Measurements from ENCODE around the gene POLA2.

Gene POLA2

DNA sequence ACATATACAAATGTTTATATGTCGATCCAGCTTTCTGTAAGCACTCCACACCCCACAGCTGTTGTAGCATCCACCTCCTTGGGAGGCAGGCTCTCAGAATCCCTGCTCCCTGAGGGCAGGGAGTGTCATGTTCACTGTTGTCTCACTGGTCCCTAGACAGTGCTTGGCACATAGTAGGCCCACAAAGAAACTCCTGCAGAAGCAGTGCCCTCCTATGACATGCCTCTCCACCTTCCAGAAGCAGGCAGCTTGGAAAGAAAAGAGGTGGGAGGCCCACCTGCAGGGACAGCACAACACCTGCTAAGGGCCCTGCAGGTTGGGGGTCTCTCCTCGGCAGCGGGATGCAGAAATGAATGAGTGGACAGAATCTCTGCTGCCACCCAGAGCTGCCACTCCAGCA is 41.8 kb downstream of the POLA2 start:
- no peak for TF ChIP-seq ZFX (IDR thresholded peaks at IDR 0.05; ENCODE audit: borderline replicate concordance)
- no peak for TF ChIP-seq CTCF (IDR thresholded peaks at IDR 0.05)
- no peak overlapping the region for H3K27ac ChIP-seq

- no peak for TF ChIP-seq CTCF (IDR thresholded peaks at IDR 0.05)
- no peak for TF ChIP-seq ZFX (IDR thresholded peaks at IDR 0.05; ENCODE audit: borderline replicate concordance)
Observed at GRCh38 chr11:65304110-65304509, 42.3 kb downstream of the POLA2 start.

GRCh38 chr11:65304613-65305012 is 42.9 kb downstream of the POLA2 start:
- no peak overlapping the region for H3K27ac ChIP-seq
- TF ChIP-seq ZFX (IDR thresholded peaks at IDR 0.05; ENCODE audit: borderline replicate concordance) (no peak), CTCF (IDR thresholded peaks at IDR 0.05) (no peak)

More at GRCh38 chr11:65304110-65304509, 42.3 kb downstream of the POLA2 start:
- H3K27ac ChIP-seq: no peak overlapping the region

DNA sequence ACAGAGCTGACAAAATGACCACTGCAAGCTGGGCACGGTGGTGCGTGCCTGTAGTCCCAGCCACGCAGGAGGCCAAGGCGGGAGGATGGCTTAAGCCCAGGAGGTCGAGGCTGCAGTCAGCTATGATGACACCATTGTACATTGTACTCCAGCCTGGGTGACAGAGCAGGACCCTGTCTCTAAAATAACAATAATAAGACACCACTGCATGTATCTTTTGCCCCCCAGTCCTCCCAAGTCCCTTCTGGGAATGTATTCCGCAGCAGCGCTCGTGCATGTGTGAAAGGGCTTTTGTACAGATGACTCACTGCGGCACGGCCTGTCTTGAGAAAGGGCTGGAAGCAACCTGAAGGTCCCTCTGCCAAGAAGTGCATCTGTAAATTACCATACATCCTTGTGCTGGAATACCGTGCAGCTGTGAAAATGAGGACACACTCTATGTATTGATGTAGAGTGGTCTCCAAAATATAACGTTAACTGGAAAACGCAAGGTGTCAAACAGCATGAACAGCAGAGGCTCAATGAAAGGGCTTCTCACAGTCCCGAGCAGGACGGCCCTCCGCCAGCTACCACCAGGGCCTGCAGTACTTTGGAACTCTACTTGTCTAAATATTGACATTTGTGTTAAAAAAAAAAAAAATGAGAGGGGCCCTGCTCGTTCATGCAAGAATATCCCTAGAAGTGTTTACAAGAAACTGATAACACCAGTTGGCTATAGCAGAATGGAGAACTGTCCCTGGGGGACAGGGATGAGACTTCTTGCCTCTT is 43.9 kb downstream of the POLA2 start:
- no peak overlapping the region for H3K27ac ChIP-seq
- TF ChIP-seq ZFX (IDR thresholded peaks at IDR 0.05; ENCODE audit: borderline replicate concordance) (no peak), CTCF (IDR thresholded peaks at IDR 0.05) (no peak)

DNA sequence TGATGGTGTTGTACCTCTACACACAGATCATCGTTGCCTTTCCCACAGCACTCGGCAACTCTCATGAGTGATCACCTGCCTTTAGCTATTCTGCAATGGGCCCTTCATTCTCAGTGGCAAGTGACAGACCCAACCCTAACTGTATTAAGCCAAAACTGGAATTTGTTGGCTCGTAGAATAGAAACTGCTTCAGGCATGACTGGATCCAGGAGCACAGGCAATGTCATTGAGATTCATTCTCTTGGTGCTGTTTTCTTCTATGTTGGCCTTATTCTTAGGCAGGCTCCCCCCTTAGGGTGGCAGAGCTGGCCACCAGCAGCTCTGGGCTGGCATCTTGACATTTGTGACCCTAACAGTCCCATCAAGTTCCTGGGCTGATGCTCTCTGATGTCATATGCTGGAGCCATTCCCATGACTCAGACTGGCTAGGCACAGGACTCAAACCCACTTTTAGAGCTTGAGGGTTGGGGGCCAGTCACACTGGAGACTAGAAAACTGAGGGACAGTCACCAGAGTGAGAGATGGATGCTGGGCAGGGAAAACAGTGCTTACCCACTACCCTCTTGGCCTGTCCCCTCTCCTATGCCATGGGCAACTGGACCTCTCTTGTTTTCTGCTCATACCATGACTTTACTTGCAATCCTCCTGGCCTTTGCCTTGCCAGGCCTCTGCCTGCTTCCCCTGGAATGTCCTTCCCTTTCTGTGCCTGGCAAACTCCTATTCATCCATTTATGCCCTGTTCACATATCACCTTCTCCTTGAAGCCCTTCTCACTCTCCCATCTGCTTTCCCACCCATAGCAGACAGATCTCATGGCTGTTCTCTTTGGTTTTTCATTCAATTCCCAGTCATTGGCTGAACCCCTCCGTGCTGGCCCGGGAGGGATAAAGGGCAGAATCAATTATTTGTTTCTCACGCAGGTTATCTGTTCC is 45.8 kb downstream of the POLA2 start:
- no peak for TF ChIP-seq ZFX (IDR thresholded peaks at IDR 0.05; ENCODE audit: borderline replicate concordance)
- TF ChIP-seq CTCF (IDR thresholded peaks at IDR 0.05): no peak
- no peak overlapping the region for H3K27ac ChIP-seq

DNA sequence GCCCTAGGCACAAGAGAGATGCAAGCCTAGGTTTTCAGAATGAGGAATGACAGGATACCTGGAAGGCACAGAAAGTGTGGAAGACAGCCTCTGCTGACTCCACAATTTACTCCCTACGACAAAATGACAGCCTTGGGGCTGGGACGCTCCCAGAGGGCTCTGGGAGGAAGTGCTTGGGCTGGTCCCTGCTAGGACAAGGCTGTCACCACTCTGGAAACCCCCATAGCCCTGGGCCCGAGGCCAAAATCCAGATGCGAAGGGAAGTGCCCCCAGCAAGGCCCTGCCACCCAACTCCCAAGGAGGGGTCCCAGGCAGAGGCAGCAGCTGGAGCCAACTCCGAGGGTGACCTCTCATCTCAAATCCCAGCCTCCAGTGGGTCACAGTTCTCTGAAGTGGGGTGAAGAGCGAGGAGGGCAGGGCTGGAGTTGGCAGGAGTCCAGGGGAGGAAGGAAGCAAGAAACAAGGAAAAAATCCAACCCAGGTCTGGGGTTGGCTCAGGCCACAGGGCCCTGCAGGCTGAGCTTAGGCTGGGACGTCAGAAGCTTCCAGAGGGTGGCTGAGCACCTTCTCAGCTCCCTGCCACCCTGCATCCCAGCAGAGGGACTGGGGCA is 46.6 kb downstream of the POLA2 start:
- H3K27ac ChIP-seq: no peak overlapping the region
- TF ChIP-seq ZFX (IDR thresholded peaks at IDR 0.05; ENCODE audit: borderline replicate concordance): no peak
- no peak for TF ChIP-seq CTCF (IDR thresholded peaks at IDR 0.05)
